Measurements from ENCODE around the gene TWSG1.

GRCh38 chr18:9389706-9390105 lies 55.1 kb downstream of the TWSG1 start:
- TF ChIP-seq E2F8 (IDR thresholded peaks at IDR 0.05; ENCODE audit: low read depth, partially characterized antibody), result no peak
- TF ChIP-seq MXI1 (IDR thresholded peaks at IDR 0.05; ENCODE audit: low read depth, low read length), result no peak
- TF ChIP-seq TCF12 (IDR thresholded peaks at IDR 0.05; ENCODE audit: low read depth, low read length), result no peak
- TF ChIP-seq SP1 (IDR thresholded peaks at IDR 0.05; ENCODE audit: low read depth, low read length), result no peak
- TF ChIP-seq MTA2 (IDR thresholded peaks at IDR 0.05; ENCODE audit: low read depth), result no peak
- no peak for TF ChIP-seq MYC (IDR thresholded peaks at IDR 0.05; ENCODE audit: insufficient read depth, insufficient read length, insufficient replicate concordance, low read length, severe bottlenecking)
- no peak for TF ChIP-seq CTCF (IDR thresholded peaks at IDR 0.05 in 2 of 3, conservative IDR thresholded peaks at IDR 0.05 in 1 of 3; ENCODE audit: control insufficient read depth in 2 of 3, extremely low read depth in 1 of 3, insufficient read depth in 1 of 3, low read depth in 3 of 3, low read length in 3 of 3)
- TF ChIP-seq CREB1 (IDR thresholded peaks at IDR 0.05; ENCODE audit: low read depth), result no peak
